A673 (cell line): Measurements from ENCODE around the gene INHBC. TPM values are rescaled to one million over a fixed set of nuclear protein-coding genes. Genes with fewer than 3 reads are reported as not detected.
"Not testable (repeated sequence)": the region's sequence is repeated elsewhere in the genome, so short reads cannot be mapped to it uniquely, and the experiment has no call there.

ENCODE experiments used
- BruUV-seq: library from RNA; stranded (reverse); fragments of 400-500 nt; replicated peaks from 2 replicates; lab custom pipeline; 2021; lab: Mats Ljungman, UMichigan
- CTCF ChIA-PET: fragments of 300-600 bp; sonication (Branson Sonifier 250); formaldehyde crosslinking; loops from one replicate; lab custom pipeline; 2022; ENCODE audit warnings: antibody characterized with exemption; lab: Charles Lee
- POLR2A ChIA-PET: fragments of 300-600 bp; sonication (Branson Sonifier 250); formaldehyde crosslinking; loops from one replicate; lab custom pipeline; 2022; ENCODE audit warnings: antibody characterized with exemption; ENCODE audit not compliant: low non-redundant PET; lab: Charles Lee
- DNase-seq: peaks from one replicate; pipeline ENCODE4 v3.0.0-alpha.2; 2015; ENCODE audit warnings: low spot score
- H3K27ac ChIP-seq: fragments of 200-600 bp; sonication (generic); 2 replicates; pipeline ENCODE4 v1.5.1; 2016; ENCODE audit warnings: mixed run types, low read depth, mild to moderate bottlenecking, mixed read lengths, antibody characterized with exemption, low read length; ENCODE audit not compliant: poor library complexity, severe bottlenecking
- H3K27me3 ChIP-seq: fragments of 200-600 bp; sonication (generic); replicated peaks from 2 replicates; pipeline ENCODE4 v1.6.1; 2017; ENCODE audit warnings: mixed run types, low read depth, mild to moderate bottlenecking, mixed read lengths, antibody characterized with exemption, low read length; ENCODE audit not compliant: insufficient read depth, poor library complexity
- H3K36me3 ChIP-seq: fragments of 200-600 bp; sonication (generic); 2 replicates; pipeline ENCODE4 v1.6.1; 2016; ENCODE audit warnings: mixed run types, mild to moderate bottlenecking, mixed read lengths, antibody characterized with exemption, low read length; ENCODE audit not compliant: insufficient read depth, poor library complexity, severe bottlenecking
- H3K4me1 ChIP-seq: fragments of 200-600 bp; sonication (generic); 2 replicates; pipeline ENCODE4 v1.6.1; 2017; ENCODE audit warnings: mixed run types, mild to moderate bottlenecking, mixed read lengths, antibody characterized with exemption, low read length; ENCODE audit not compliant: insufficient read depth, poor library complexity, severe bottlenecking
- H3K4me3 ChIP-seq: fragments of 200-600 bp; sonication (generic); 2 replicates; pipeline ENCODE4 v1.5.1; 2016; ENCODE audit warnings: low read depth, mixed run types, mild to moderate bottlenecking, mixed read lengths, low read length; ENCODE audit not compliant: poor library complexity, severe bottlenecking
- H3K9me3 ChIP-seq: fragments of 200-600 bp; sonication (generic); 2 replicates; pipeline ENCODE4 v1.6.1; 2016; ENCODE audit warnings: mixed run types, low read depth, mild to moderate bottlenecking, mixed read lengths, antibody characterized with exemption, low read length; ENCODE audit not compliant: poor library complexity, severe bottlenecking
- CTCF ChIP-seq: fragments of 300-800, 200-600 bp; sonication (generic); conservative IDR thresholded peaks from 2 replicates; pipeline ENCODE4 v1.5.1; 2017; ENCODE audit warnings: low read depth, mild to moderate bottlenecking, antibody characterized with exemption, low read length, moderate library complexity, mixed read lengths
- EZH2 ChIP-seq: fragments of 200-600 bp; sonication (generic); IDR thresholded peaks from 2 replicates; pipeline ENCODE4 v1.6.1; 2017; ENCODE audit warnings: borderline replicate concordance, low read depth, mild to moderate bottlenecking, mixed read lengths, antibody characterized with exemption, low read length; ENCODE audit not compliant: poor library complexity, severe bottlenecking
- intact Hi-C: fragments of 100-400 bp; cut with micrococcal nuclease; formaldehyde crosslinking; loops from one replicate; pipeline ENCODE4 v1.10.0; 2022; ENCODE audit not compliant: unreplicated experiment
- total RNA-seq: library from RNA; stranded (reverse); gene quantifications from 2 replicates; pipeline ENCODE4 v1.2.3, GENCODE V29; 2021

Gene INHBC
- total RNA-seq, 1 experiment from 2014 or later = not detected

- POLR2A ChIA-PET = interaction anchor here (0.6 kb wide), 1 partner anchor 37 kb away, joined by 8 read pairs; no protein-coding TSS in a partner anchor
- Histone ChIP-seq H3K4me1 (no peaks in the 10 kb centered on the region), H3K36me3 (peaks cover 5% of the 10 kb centered on the region), H3K4me3 (no peak overlapping the region), H3K9me3 (no peaks in the 10 kb centered on the region), H3K27ac (no peak overlapping the region), H3K27me3 (no peaks in the 10 kb centered on the region)
- intact Hi-C loops = no loop called here
- TF ChIP-seq CTCF (no peak), EZH2 (no peak)
- CTCF ChIA-PET = no interaction called here
- DNase-seq = no peak
- no TSS peak for BruUV-seq
These were observed 44.4 kb upstream of the INHBC start for GRCh38 chr12:57390174-57390573.

DNA sequence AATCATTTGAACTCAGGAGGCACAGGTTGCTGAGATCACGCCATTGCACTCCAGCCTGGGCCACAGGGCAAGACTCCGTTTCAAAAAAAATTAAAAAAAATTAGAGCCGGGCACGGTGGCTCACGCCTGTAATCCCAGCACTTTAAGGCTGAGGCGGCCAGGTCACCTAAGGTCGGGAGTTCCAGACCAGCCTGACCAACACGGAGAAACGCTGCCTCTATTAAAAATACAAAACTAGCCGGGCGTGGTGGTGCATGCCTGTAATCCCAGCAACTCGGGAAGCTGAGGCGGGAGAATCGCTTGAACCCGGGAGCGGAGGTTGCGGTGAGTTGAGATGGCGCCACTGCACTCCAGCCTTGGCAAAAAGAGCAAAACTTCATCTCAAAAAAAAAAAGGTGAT lies 39.5 kb upstream of the INHBC start:
- ChIA-PET CTCF (no interaction called here), POLR2A (no interaction called here)
- Histone ChIP-seq H3K27me3 (no peaks in the 10 kb centered on the region), H3K4me3 (no peak overlapping the region), H3K4me1 (no peaks in the 10 kb centered on the region), H3K36me3 (peaks cover 4% of the 10 kb centered on the region), H3K27ac (no peak overlapping the region), H3K9me3 (no peaks in the 10 kb centered on the region)
- intact Hi-C loops = no loop called here
- DNase-seq = no peak
- BruUV-seq = no TSS peak
- TF ChIP-seq EZH2 = no peak
- no peak for TF ChIP-seq CTCF

DNA sequence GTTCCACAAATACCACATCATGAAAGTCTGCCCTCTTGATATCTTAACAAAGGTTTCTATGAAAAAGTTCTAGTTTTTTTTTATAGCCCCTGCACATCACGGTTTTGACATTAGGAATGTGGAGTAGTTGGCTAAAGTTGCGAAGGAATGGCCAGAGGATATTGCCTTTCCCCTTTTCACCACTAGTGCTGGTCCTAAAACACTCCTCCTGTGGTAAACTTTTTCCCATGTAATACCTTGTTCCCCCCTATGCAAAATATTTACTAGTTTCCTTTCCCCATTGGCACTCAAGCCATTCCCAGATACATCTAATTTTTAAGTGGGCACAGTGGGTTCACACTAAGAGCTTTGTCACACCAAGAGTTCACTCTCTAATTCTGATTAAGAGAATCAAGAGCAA lies 37.1 kb upstream of the INHBC start:
- no peak for TF ChIP-seq CTCF
- no peak for TF ChIP-seq EZH2
- Histone ChIP-seq H3K9me3 (no peaks in the 10 kb centered on the region), H3K4me1 (no peaks in the 10 kb centered on the region), H3K36me3 (peaks cover 4% of the 10 kb centered on the region), H3K4me3 (no peak overlapping the region), H3K27ac (no peak overlapping the region), H3K27me3 (no peaks in the 10 kb centered on the region)
- POLR2A ChIA-PET = no interaction called here
- intact Hi-C loops = no loop called here
- CTCF ChIA-PET = no interaction called here
- no TSS peak for BruUV-seq
- no peak for DNase-seq

- H3K4me1 ChIP-seq, BruUV-seq, H3K27ac ChIP-seq, intact Hi-C loops, CTCF ChIA-PET, H3K4me3 ChIP-seq, H3K9me3 ChIP-seq, H3K27me3 ChIP-seq, POLR2A ChIA-PET, DNase-seq, H3K36me3 ChIP-seq: not testable (repeated sequence)
These were observed 34.7 kb upstream of the INHBC start for GRCh38 chr12:57399718-57400463.
